Caki2 (cell line): ENCODE measurements around the gene PLG. TPM values are rescaled to one million over a fixed set of nuclear protein-coding genes. Genes with fewer than 3 reads are reported as not detected.
"Not testable (repeated sequence)": the region's sequence is repeated elsewhere in the genome, so short reads cannot be mapped to it uniquely, and the experiment has no call there.

ENCODE experiments used
- DNase-seq: peaks from one replicate; pipeline ENCODE4 v3.0.0-alpha.2; 2015; ENCODE audit warnings: low read depth
- in situ Hi-C: cut with HindIII; loops from 2 replicates; pipeline ENCODE4 v1.10.0; 2016; ENCODE audit warnings: low sequenced_read_pairs, low pct_unique_long_range_greater_than_20kb, mixed read lengths
- total RNA-seq: library from RNA; depleted of rRNA; stranded (reverse); fragments of >200 nt; shearing (Covaris generic); gene quantifications from 2 replicates; pipeline ENCODE4 v1.2.3, GENCODE V29; 2014; ENCODE audit warnings: low replicate concordance; rRNA removed

Gene PLG
- total RNA-seq, 1 experiment from 2014 or later: not detected

DNA sequence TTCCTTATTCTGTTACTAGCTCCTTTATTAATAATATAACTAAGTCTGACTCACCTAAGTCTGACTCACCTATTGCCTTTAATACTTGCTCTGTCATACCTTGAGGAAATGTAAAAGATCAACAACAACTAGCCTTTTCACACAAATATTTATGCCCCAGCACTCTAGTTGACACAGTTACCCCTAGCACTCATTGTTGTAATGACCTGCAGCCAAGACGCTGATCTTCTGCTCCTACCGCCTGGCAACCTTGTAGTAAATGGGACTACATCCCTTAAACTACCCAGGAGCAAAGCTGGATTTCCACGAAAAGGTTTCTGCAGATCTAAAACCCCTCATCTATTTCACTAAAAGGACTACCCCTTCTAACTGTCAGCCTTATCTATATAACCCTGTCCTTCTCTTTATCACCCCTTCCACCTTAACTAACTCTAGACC lies 90.0 kb downstream of the PLG start:
- DNase-seq: no peak
- in situ Hi-C loops: no loop called here

- in situ Hi-C loops: no loop called here
- no peak for DNase-seq
These were observed 90.7 kb downstream of the PLG start for GRCh38 chr6:160792708-160793107.

GRCh38 chr6:160793652-160794051 lies 91.6 kb downstream of the PLG start:
- DNase-seq: no peak
- in situ Hi-C loops: no loop called here

GRCh38 chr6:160795721-160796120 lies 93.7 kb downstream of the PLG start:
- in situ Hi-C loops: no loop called here
- DNase-seq: no peak

- in situ Hi-C loops: no loop called here
- peak; percentile 10 for DNase-seq
These were observed 96.6 kb downstream of the PLG start for GRCh38 chr6:160798625-160799024.

GRCh38 chr6:160799801-160800506 lies 97.9 kb downstream of the PLG start:
- no peak for DNase-seq
- in situ Hi-C loops: no loop called here

GRCh38 chr6:160801418-160801817 lies 99.4 kb downstream of the PLG start:
- in situ Hi-C loops: no loop called here
- DNase-seq: no peak

DNA sequence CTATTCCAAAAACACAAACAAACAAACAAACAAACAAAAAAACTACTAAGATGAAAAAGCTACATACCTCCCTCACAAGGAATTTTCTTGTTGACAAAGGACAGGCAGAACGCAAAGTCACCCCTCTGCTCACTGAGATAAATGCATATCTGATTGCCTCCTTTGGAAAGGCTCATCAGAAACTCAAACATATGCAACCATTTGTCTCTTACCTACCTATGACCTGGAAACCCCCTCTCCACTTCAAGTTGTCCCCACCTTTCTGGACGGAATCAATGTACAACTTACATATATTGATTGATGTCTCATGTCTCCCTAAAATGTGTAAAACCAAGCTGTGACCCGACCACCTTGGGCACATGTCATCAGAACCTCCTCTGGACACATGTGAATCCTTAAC lies 100.0 kb downstream of the PLG start:
- in situ Hi-C loops, DNase-seq: not testable (repeated sequence)

Other genes with a start within 250 kb of the PLG start
- not detected in 2 replicates for gene LPA, start 38.0 kb upstream of the PLG start, total RNA-seq